Cardiac fibroblast (primary cell): ENCODE results near the gene PRDX2.

Source experiments
- DNase-seq, 2 donors: peaks; one replicate each; pipeline versions ENCODE4 v3.0.0 to v3.0.0-alpha.2; 2010; ENCODE audit warnings: low read depth in 2 of 2
- H3K4me3 ChIP-seq, 2 donors: replicated peaks in 1 of 2; 1 replicate in 1 of 2; 2 replicates in 1 of 2; pipeline ENCODE4 v1.5.1; 2011; ENCODE audit warnings: low read depth in 2 of 2, low read length in 2 of 2, mild to moderate bottlenecking in 2 of 2, moderate library complexity in 1 of 2
- TF ChIP-seq, protein P1 (sequence below): IDR thresholded peaks from one replicate; pipeline ENCODE4 v1.5.1; 2011; ENCODE audit warnings: low read depth, mild to moderate bottlenecking, low read length, inconsistent platforms

Gene PRDX2

DNA sequence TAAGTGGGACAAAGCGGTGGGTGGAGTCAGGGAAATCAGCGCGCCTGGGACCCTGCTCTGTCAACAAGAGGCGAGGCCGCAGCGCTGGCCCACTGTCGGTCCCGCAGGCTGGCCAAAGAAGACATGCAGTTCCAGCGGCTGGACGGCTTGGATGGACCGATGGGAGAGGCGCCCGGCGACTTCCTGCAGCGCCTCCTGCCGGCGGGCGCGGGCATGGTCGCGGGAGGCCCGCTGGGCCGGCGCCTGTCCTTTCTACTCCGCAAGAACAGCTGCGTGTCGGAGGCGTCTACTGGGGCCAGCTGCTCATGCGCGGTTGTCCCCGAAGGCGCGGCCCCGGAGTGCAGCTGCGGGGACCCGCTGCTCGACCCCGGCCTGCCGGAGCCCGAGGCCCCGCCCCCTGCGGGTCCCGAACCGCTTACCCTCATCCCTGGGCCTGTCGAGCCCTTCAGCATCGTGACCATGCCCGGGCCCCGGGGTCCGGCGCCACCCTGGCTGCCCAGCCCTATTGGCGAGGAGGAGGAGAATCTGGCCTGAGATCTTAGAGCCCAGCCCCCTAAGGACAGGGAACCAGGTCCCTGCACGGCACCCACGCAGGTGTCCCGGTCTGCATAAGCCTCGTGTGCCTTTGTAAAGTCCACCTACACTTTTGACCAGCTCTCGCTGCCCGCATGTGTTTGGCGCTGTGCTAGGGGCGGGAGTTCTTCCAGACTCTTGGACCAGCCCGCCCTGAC lies 43.9 kb downstream of the PRDX2 start:
- H3K4me3 ChIP-seq, result peak overlapping the region; percentile 32 to 47
- TF ChIP-seq, protein P1, sequence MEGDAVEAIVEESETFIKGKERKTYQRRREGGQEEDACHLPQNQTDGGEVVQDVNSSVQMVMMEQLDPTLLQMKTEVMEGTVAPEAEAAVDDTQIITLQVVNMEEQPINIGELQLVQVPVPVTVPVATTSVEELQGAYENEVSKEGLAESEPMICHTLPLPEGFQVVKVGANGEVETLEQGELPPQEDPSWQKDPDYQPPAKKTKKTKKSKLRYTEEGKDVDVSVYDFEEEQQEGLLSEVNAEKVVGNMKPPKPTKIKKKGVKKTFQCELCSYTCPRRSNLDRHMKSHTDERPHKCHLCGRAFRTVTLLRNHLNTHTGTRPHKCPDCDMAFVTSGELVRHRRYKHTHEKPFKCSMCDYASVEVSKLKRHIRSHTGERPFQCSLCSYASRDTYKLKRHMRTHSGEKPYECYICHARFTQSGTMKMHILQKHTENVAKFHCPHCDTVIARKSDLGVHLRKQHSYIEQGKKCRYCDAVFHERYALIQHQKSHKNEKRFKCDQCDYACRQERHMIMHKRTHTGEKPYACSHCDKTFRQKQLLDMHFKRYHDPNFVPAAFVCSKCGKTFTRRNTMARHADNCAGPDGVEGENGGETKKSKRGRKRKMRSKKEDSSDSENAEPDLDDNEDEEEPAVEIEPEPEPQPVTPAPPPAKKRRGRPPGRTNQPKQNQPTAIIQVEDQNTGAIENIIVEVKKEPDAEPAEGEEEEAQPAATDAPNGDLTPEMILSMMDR, result peak; percentile 71

DNA sequence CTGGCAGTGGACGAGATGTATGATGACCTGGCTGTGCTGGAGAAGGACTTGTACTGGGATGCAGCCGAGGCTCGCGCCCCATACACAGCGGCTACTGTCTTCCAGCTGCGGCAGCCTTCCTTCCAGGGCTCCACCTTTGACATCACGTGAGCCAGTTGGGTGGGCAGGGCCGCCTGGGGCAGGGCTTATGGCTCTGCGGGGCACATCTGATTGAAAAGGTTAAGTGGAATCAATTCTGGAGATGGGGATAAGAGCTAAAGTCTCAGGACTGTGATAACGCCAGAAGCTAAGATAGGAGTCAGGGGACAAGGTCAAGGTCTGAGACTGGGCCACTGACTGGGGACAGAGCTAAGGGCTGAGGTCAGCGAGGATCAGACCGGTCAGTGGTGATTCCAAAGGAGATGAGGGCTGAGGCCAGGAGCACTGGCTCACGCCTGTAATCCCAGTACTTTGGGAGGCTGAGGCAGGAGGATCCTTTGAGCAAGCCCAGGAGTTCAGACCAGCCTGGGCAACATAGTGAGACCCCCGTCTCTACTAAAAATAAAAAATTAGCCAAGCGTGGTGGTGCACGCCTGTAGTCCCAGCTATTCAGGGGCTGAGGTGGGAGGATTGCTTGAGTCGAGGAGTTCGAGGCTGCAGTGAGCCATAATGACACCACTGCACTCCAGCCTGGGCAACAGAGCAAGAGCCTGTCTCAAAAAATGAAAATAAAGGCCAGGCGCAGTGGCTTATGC lies 45.3 kb downstream of the PRDX2 start:
- TF ChIP-seq, protein P1, result no peak
- no peak overlapping the region for H3K4me3 ChIP-seq
- DNase-seq, result no peak

More for the DNA sequence above, 43.9 kb downstream of the PRDX2 start:
- DNase-seq, result peak; percentile 80 to 83

DNA sequence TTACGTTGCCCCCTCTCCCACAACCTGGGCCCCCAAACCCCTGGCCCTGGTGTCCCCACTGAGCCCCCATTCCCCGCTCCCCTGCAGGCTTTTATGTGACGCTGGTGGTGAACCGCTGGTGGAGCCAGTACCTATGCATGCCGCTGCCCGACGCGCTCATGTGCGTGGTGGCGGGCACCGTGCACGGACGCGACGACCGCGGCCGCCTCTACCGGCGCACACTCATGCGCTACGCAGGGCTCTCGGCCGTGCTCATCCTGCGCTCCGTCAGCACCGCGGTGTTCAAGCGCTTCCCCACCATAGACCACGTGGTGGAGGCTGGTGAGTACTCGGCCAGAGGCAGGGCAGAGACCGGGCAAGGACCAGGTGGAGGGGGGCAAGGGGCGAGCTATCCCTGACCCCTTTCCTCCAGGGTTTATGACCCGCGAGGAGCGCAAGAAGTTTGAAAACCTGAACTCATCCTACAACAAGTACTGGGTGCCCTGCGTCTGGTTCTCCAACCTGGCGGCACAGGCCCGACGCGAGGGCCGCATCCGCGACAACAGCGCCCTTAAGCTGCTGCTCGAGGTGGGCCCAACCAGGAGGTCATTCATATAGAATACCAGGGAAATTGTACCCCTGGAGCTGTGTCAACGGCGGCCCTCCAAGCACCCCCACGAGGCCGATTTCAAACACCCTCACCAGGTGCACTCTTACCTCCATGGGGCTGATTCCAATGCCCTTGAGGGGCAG lies 47.0 kb downstream of the PRDX2 start:
- no peak for DNase-seq
- TF ChIP-seq, protein P1, result no peak
- H3K4me3 ChIP-seq, result no peak overlapping the region

DNA sequence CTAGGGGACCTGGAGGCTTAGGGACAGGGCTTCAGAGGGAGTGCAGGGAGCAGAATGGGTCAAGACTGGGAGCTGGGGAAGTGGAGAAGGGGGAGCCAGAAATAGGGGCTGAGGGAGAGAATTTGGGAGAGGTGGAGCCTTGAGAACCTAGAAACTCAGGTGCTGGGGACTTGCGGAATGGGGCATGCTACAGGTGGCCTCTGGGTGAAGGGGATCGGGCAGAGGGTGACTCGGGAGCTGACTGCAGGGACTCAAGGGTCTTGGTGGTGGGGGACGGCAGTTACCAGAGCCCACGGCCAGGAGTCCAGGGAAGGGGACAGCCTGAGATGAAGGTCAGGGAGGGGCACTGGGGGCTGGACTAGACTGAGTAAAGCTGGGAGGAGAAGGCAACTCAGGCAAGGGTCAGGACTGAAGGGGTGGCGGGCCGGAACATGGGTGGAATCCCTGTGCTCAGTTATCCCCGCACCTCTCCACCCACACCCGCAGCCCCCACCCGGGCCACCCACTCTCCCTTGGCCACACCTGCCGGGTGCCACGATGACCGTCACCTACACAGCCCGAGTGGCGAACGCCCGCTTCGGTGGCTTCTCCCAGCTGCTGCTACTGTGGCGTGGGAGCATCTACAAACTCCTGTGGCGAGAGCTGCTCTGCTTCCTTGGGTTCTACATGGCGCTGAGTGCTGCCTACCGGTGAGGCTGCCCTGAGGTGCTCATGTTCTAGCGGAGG lies 49.4 kb downstream of the PRDX2 start:
- no peak overlapping the region for H3K4me3 ChIP-seq
- TF ChIP-seq, protein P1, result no peak
- DNase-seq, result no peak

DNA sequence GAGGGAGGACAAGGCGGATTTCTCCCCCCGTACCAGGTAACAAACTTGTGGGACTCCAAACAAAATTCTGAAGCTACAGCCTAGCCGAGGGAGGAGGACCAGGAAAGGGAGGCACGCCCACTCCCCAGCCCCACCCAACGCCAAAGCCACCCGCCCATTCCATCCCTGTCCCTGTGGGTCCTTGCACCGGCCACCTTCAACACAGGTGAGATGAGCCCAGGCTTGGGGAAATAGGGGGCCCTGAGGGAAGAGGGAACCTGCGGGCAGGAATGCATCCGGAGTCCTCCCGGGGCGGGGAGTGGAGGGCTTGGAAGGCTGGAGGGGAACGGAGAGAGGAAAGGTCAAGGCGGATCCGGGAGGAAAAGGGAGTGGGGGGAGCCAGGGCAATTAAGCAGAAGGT lies 50.0 kb downstream of the PRDX2 start, which contains the start of gene BEST2:
TSS of gene BEST2 (plus strand) at position 157 of the 400 bp plus-strand sequence. CDS start 802 bp downstream, outside the sequence.
- no peak for DNase-seq
- no peak within 1 kb of the TSS for H3K4me3 ChIP-seq
- TF ChIP-seq, protein P1, result no peak

DNA sequence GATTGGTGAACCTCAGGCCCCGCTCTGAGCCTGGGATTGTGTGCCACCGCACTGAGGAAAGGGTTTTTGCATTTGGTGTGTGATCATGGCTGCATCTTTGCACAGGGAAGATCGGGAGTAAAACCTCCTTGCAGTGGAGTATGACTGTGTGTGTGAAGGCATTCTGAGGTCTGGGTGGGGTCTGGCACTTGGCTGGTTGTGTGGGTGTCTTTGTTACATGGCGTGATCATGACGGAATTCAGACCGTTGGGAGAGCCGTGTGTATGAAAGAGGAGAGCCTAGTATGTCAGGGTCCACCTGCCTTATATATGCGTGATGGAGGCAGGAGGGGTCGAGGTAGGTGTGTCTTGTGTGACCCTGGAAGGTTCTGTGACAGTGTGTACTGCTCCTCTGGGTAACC lies 50.7 kb downstream of the PRDX2 start:
- TF ChIP-seq, protein P1, result no peak
- H3K4me3 ChIP-seq, result no peak overlapping the region
- peak in 1 of 2 donors; percentile 14 for DNase-seq
